ENCODE measurements around the gene PIP5K1A. TPM values are rescaled to one million over a fixed set of nuclear protein-coding genes. Genes with fewer than 3 reads are reported as not detected.

PIP5K1A gene
- total RNA-seq, 1 donor from 2014 or later, result 77.7 TPM

GRCh38 chr1:151211972-151212705 is 13.8 kb downstream of the PIP5K1A start:
- H3K36me3 Mint-ChIP-seq (ENCODE audit: low read depth), result peaks cover 57% of the 10 kb centered on the region
- peaks cover 16% of the 10 kb centered on the region for H3K4me1 Mint-ChIP-seq
- H3K4me3 Mint-ChIP-seq, result no peak overlapping the region
- intact Hi-C loops (cut with micrococcal nuclease), result no loop called here
- POLR2A ChIA-PET, result interaction anchor here (0.7 kb wide), 1 partner anchor 16 kb away, joined by 3 read pairs; no protein-coding TSS in a partner anchor
- CTCF ChIA-PET, result no interaction called here
- H3K27ac Mint-ChIP-seq, result no peak overlapping the region
- ATAC-seq (ENCODE audit: low read depth) (no peak), DNase-seq (no peak)
- H3K9me3 Mint-ChIP-seq, result no peaks in the 10 kb centered on the region
- no peaks in the 10 kb centered on the region for H3K27me3 Mint-ChIP-seq
- TF ChIP-seq CTCF (IDR thresholded peaks at IDR 0.05), result no peak

DNA sequence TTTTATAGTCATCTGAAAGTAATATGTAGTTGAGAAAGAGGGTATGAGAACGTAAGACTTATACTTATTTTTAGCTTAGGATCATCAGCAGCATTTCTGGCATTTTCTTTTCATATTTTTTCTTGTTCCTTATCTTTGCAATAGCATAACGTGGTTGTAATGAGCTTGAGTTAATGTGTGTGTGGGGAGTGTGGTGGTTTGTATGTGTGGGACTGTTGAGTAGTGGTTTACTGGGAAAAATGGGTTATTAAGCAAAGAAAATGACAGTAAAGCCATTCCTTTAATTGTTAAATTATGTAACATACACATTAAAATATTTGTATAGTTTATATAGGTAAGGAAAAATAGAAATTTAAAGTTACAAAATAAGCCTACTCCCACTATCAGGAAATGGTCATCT is 15.2 kb downstream of the PIP5K1A start:
- Mint-ChIP-seq H3K36me3 (ENCODE audit: low read depth) (peaks cover 53% of the 10 kb centered on the region), H3K27me3 (no peaks in the 10 kb centered on the region), H3K9me3 (no peaks in the 10 kb centered on the region), H3K4me1 (peaks cover 17% of the 10 kb centered on the region), H3K27ac (no peak overlapping the region), H3K4me3 (no peak overlapping the region)
- intact Hi-C loops (cut with micrococcal nuclease), result no loop called here
- CTCF ChIA-PET, result no interaction called here
- ATAC-seq (ENCODE audit: low read depth) (no peak), DNase-seq (no peak)
- no peak for TF ChIP-seq CTCF (IDR thresholded peaks at IDR 0.05)
- POLR2A ChIA-PET, result no interaction called here

- H3K4me3 Mint-ChIP-seq, result no peak overlapping the region
- peaks cover 44% of the 10 kb centered on the region for H3K36me3 Mint-ChIP-seq (ENCODE audit: low read depth)
- DNase-seq, result no peak
- ChIA-PET POLR2A (no interaction called here), CTCF (no interaction called here)
- no peaks in the 10 kb centered on the region for H3K27me3 Mint-ChIP-seq
- H3K4me1 Mint-ChIP-seq, result peaks cover 6% of the 10 kb centered on the region
- ATAC-seq (ENCODE audit: low read depth), result no peak
- intact Hi-C loops (cut with micrococcal nuclease), result no loop called here
- no peak for TF ChIP-seq CTCF (IDR thresholded peaks at IDR 0.05)
- H3K27ac Mint-ChIP-seq, result no peak overlapping the region
- H3K9me3 Mint-ChIP-seq, result no peaks in the 10 kb centered on the region
Measured at GRCh38 chr1:151221616-151222015, 23.3 kb downstream of the PIP5K1A start.

DNA sequence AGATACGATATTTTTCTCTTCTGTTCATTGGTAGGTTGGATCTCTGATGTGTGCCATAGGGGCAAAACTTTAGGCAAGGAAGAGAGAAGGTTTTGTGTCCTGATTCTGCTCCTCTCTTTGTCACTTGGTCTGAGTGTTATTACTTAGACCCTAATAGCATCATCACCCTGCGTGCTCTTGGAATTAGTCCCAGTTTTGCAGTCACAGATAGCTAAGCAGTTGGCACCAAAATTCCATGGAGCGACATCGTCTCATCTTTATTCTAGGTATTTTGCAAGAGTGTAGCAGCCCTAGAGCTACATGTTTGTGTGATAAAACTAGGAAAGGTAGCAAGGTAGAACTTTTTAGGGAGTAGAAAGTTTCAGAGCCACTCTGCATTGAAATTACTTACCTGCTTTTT is 23.8 kb downstream of the PIP5K1A start:
- POLR2A ChIA-PET, result no interaction called here
- ATAC-seq (ENCODE audit: low read depth) (no peak), DNase-seq (no peak)
- no peak for TF ChIP-seq CTCF (IDR thresholded peaks at IDR 0.05)
- intact Hi-C loops (cut with micrococcal nuclease), result no loop called here
- Mint-ChIP-seq H3K4me3 (no peak overlapping the region), H3K9me3 (no peaks in the 10 kb centered on the region), H3K4me1 (peaks cover 5% of the 10 kb centered on the region), H3K27me3 (no peaks in the 10 kb centered on the region), H3K36me3 (ENCODE audit: low read depth) (peaks cover 48% of the 10 kb centered on the region), H3K27ac (no peak overlapping the region)
- CTCF ChIA-PET, result no interaction called here

- H3K27me3 Mint-ChIP-seq, result no peaks in the 10 kb centered on the region
- no peaks in the 10 kb centered on the region for H3K9me3 Mint-ChIP-seq
- no peak for TF ChIP-seq CTCF (IDR thresholded peaks at IDR 0.05)
- peaks cover 93% of the 10 kb centered on the region for H3K36me3 Mint-ChIP-seq (ENCODE audit: low read depth)
- ChIA-PET CTCF (interaction anchor here (1.6 kb wide), 1 partner anchor 17 kb away, joined by 4 read pairs; no protein-coding TSS in a partner anchor), POLR2A (no interaction called here)
- intact Hi-C loops (cut with micrococcal nuclease), result no loop called here
- no peak overlapping the region for H3K4me3 Mint-ChIP-seq
- ATAC-seq (ENCODE audit: low read depth) (no peak), DNase-seq (no peak)
- peaks cover 12% of the 10 kb centered on the region for H3K4me1 Mint-ChIP-seq
- H3K27ac Mint-ChIP-seq, result no peak overlapping the region
Measured at GRCh38 chr1:151235235-151235634, 36.9 kb downstream of the PIP5K1A start.

All from activated B cell treated with CpG ODN at 0.5 μM for 24 hours (primary cell).